HG03159 (cell line): Measurements from ENCODE around the gene EPHB1.

Experiments
- ATAC-seq: cut with Tn5 transposase; IDR thresholded peaks from one replicate; pipeline ENCODE4 v1.9.1; 2021; ENCODE audit warnings: mild to moderate bottlenecking, moderate library complexity; ENCODE audit not compliant: unreplicated experiment

EPHB1 gene

DNA sequence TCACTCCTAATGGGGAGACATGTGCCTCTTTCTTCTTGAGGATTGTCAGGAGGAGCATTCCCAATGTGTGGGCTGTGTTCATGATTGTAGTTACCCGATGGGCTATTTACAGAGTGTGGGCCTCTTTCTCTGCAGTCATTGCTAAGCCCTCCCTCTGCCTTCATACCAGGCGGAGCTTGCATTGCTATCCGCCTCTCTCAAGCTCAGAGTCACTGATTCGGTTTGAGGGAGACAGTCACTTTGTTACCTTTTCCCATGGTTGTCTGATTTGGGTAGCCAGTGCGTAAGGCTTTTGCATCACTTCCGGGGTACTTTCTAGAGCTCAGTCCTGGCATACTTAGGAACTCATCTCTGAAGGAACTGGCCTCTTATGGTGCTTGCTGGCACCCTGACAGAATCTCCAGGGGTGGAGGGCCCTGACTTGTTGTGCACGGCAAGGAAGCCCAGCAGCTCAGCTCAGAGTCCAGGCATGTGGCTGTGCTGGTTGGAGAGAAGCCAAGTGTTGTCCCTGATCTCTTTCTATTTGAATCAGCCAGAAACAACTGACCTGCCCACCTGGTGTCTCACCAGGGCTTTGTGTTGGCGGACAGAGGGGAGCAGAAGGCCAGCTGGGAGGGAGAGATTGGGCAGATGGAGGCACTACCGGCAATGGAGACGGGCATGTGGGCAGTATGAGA is 79.8 kb downstream of the EPHB1 start:
- no peak for ATAC-seq

DNA sequence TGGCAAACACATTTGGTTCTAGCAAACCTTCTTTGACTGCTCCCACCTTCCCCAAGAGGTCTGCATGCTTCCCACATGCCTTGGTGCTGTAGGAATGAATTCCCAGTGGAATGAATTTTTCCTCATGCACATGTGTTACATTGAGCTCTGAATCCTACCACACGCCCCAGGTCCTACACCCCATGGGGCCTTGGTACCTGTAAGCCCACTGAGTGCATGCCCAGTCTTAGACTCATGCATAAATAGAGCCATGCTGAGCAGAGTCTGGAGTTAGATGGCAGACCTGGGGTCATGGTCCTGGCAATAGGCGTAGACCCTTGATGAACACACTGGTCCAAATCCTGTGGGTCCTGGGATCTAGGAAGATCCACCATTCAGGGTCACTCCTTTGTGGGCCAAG is 81.8 kb downstream of the EPHB1 start:
- ATAC-seq: no peak

DNA sequence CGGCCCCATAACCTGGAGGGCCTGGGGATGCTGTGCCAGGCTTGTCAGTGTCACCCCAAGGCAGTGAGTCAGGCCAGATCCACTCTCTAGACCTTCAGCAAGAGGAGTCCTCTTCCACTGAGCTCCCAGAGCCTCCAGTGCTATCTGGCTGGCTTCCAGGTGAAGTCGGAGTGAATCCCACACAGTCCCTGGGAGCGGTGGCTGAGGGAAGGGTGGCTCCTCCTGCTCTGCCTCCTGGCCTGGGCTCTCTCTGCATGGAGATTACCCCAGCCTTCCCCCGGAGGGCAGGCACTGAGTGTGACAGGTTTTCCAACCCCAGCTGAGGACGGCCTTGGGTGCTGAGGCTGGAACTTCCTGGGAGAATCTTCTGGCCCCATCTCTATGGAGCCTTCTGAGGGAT is 82.7 kb downstream of the EPHB1 start:
- no peak for ATAC-seq

DNA sequence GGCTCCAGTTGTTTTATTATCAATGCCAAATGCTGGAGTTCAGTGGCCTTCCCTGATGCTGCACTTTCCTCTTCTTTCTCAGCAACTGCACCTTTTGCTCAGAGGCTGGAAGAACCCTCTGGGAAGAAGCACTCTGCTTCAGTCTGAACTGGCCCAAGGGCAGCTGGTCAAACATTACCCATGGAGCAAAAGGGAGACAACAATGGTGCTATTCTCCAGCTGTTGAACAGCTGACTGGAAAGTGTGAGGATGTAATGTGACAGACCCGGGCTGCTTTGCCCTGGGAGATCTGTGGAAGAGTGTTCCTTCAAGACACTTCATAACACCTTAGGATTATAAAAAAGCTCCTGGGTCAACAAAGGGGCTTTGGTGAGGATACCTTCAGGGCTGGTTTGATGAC is 84.9 kb downstream of the EPHB1 start:
- ATAC-seq: no peak

DNA sequence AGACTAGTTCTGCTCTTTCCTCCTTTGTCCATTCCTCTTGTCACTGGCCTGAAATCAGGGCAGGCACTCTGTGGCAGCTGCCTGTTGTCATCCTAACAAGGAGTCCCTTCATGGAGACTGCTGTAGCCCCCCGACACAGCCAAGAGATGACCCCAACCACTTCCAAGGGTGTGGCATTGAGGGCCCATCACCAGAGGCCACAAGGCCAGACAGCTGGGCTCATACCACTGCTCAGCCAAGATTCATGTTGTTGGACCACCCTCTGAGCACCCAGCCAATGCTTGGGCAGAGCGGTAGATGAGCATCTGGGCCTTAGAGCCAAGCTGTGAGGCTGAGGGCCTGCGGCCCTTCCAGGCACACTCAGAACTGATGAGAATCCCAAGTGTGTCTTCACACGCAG is 85.4 kb downstream of the EPHB1 start:
- ATAC-seq: no peak

DNA sequence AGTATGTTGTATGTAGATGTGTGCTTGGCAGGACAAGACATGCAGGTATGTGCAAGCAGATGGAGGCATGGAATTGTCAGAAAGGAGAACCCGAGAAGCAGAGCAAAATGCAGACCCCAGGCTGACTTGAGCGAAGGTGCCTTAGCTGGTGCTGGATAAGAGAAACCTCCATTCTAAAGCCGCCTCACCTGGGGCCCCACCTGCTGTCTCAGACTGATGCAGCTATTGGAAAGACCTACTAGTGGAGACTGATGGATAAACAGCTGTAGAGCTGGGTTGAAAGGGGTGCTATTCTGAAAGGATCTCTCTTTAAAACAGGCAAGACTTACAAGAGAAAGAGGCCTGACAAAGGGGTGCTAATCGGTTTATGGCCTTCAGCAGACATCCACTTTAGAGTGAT is 86.2 kb downstream of the EPHB1 start:
- ATAC-seq: no peak

DNA sequence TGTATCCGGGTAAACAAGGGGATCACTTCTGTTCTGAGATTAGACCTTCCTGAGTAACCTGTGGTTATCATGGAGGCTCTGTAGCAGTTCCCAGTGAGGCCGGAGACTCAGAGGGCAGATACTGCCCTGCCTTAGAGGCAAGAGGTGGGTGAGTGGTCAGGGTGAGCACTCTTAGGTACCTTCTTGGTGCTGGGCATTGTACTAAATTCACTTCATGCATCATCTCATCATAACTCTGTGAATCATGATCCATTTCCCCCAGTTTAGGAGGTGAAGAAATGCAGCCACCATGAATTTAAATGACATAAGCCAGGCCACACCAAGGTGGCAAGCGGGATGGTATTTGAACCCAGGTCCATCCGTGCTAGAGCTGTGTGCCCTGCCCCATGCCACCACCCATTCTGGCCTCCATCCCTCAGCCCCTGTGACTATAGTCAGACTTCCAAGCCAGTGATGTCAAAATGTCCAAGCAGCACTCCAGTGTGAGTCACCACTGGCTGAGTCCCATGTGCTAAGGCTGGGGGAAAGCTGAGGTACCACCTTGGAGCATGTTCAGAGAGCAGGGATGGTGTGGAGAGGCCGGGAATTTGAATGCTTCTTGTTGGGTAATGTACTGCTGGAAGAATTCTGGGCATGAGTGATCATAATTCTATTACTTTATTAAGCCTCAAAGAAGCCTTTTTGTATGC is 88.8 kb downstream of the EPHB1 start:
- no peak for ATAC-seq

DNA sequence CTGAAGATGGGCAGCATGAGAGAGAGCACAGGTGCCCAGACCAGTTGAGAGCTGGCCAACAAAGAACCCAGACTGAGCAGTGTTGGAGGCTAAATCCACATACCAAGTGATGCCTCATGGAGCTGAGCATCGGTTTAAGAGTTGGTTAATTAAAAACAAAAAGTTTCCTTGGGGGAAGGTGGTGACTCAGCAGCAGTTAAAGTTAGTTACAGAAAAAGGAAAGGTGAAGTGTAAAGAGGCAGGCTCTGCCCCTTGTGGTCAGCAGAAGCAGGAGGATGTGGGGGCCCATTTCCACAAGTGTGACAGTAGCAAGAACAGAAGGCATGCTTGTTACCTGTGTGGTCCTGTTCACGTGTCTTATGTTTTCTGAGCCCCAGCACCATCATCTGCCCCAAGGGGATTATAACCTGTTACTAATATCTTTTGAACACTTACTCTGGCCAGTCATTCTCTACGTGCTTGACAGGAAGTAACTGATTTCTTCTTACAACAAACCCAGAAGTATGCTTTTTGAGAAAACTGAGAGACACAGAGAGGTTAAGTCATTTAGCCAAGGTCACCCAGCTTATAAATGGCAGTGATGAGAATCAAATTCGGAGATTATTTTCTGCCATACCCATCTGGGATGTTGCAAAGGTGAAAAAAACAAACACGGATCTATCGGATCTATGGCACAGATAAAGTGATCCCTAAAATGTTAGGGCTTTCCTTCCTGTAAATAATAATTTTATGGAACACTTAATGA is 91.0 kb downstream of the EPHB1 start:
- ATAC-seq: peak; percentile 88

DNA sequence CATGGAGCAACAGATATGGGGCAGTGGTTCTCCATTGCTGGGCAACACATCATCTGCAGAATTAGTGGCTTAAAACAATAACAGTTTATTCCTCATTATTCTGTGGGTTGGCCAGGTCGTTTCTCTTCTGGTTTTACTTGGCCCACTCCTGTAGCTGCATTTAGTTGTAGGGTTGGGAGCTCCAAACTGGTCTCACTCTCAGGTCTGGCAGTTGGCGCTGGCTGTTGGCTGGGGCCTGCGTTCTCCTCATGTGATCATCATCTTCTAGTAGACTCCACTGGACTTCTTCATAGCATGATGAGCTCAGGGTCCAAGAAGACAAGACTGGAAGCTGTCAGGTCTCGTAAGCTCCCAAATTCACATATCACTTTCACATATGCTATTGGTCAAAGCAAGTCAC is 91.9 kb downstream of the EPHB1 start:
- no peak for ATAC-seq

DNA sequence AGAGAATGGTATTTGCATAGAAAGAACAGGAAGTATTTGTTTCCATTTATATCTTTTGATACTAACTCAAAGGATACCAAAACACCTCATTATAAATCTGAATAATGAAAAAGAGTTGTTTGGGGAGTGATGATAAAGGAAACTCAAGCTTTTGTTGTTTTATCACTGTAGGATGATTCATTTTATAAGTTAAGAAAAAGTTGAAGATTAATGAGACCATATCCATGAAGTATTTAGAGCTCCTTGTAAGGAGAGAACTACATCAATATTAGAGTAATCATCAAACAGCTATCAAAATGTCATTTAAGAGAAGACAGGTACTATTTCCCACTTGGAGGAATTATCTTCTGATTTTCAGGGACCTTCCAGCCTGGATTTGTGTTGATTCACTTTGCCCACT is 92.5 kb downstream of the EPHB1 start:
- ATAC-seq: no peak

DNA sequence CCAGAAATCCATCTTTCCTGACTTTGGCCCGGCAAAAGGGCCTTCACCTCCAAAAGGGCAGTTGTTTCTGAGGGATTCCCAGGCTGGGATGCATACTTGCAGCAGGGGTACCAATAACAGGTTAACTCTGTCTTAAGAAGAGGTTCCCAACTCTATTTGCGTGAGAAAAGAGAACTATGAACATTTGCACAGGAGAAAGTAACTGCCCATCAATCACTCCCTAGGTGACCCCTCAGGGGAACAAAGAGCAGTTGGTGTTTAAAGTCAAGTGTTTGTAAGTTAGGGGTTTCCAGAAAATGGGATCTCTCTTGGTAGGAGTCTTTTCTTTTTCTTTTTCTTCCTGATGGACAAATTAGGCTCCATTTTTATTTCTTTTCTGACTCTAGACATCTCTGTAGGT is 97.3 kb downstream of the EPHB1 start:
- no peak for ATAC-seq

DNA sequence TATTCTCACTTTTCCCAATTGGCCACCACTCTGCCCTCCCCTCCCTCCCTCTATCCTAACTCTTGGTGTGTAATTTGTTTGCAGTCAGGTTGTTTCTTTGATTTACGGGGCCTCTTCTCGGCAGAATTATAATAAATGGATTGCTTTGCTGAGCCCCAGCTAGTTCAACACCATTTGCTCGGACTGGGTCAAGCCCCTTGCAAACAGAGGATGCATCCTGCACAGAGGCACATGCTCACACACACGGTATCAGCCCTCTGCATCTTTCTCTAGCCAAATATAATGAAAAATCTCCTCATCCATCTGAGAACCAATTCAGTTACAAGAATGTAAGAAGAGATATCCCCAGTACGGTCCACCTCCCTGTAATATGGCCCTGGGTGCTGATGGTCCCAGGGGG is 97.7 kb downstream of the EPHB1 start:
- ATAC-seq: no peak

DNA sequence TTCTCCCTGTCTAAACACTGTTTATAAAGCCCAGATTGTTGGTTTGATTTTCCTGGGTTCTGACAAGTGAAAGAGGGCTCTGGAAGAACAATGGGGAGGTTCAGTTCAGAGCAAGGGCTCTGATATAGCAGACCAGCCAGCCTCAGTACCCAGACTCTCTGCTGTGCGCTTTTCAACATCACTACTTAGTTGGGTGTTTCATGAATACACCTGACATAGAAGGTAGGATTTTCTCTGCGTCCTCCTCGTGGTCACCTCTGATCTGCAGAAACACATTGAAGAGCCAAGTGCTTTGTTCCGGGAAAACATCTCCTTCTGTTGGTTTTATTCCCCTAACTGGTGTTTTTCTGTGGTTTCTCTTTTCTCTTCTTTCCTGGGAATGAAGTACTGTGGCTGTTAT is 99.5 kb downstream of the EPHB1 start:
- no peak for ATAC-seq

DNA sequence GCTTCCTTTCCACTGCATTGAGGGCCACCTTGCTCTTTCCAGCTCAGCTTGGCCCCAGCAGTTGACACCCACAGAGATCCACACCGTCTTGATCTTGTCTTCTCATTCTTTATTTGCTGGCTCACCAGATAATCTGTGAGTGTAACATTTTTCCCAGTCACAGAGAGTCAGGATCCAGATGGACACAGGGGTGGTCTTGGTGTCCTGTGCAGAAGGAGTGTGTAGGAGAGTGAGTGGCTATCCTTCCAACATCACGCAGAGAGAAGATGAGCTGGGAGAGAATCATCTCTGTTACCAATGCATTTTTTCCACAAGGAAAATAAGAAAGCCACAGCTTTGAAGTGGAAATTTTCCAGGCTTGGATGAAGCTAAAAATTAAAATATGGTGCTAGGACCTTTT is 100.1 kb downstream of the EPHB1 start:
- ATAC-seq: no peak

DNA sequence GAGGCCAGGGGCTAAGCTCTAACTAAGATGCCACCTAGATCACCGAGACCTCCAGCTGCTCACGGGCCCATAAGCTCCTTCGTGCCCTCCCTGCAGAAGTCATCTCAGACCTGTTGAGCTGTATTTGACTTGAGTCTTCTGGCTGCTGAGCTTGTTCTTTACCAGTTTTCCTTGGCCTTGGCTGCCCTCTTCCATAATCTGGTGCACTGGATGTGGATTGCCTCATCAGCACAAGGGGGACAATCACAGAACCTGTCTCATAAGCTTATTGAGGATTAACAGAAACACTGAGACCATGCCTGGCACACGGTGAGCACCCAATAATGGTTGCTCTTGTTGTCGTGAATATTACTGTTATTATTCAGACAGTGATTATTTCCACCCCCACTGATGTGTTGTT is 101.1 kb downstream of the EPHB1 start:
- no peak for ATAC-seq

DNA sequence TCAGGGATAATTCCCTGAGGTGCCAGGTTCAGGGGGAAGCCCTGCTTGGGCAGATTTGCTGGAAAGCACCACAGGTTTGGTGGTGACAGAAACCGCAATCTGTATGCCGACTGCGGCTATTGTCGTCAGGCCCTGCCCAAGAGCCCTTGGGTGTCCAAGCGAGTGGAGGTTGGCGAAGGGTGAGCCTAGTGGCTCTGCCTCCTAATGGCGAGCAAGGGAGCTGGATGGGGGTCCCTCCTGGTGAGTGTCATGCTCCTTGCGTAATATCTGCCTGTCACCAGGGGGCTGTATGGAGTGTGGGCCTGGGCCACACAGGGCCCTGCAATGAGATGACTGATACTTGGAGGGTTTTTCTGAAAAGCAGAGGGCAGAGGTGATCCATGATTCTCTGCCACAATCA is 101.6 kb downstream of the EPHB1 start:
- no peak for ATAC-seq

DNA sequence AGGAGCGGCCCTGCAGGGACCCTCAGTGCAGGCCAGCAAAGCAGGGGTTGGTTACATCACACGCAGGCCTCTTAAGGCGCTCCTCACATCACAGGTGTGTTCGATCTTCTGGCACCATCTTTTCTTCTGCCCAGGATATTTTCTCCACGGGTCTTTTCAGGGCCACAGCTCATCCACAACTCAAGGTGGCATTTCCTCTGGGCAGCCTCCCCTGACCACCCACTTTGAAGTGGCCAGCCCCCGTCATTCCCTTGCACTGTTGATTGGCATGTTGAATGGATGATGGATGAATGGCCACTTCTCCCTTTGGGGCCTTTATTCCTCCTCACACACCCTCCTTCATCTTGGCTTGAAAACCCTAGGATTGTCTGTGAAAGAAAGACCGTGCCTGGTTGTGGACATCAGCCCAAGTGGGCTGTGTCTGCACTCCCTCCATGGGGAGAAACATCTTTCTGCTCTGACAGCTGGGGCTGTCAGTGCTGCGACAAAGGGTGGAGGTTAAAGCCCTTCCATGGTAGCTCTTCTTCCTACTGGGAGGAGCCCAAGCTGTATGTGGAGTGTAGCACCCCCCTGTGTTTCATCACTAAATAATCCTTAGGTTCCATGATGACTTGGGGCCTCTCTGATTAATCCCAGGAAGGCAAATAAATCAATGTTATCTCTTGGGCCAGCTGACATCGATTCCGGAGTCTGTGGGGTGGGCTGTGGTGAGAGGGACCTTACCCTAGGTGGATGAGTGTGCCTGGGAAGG is 102.5 kb downstream of the EPHB1 start:
- no peak for ATAC-seq

DNA sequence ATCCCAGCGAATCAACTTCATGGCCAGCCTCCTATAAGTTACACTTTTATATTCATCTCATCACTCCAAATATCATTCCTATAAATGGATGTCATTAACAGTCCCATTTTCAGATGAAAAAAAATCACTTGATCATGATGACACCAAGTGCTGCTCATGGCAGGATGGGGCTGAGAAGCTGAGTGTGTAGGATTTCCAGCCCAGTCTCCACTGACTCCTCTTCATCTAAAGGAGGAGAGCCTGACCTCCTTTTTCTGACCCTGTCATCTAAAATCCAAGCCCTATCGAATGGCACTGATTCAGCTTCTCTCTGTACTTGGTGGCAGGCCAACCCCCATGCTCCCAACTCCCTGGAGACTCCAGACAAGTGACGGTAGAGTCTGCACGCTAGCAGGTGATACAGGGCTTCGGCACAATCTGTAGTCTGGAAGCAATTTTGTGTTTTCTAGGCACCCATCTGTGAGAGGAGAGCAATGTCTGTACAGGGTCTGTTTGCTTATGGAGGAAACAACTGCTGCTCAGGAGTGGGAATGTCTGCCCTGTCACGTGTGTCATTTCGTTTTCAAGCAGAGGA is 103.2 kb downstream of the EPHB1 start:
- no peak for ATAC-seq

DNA sequence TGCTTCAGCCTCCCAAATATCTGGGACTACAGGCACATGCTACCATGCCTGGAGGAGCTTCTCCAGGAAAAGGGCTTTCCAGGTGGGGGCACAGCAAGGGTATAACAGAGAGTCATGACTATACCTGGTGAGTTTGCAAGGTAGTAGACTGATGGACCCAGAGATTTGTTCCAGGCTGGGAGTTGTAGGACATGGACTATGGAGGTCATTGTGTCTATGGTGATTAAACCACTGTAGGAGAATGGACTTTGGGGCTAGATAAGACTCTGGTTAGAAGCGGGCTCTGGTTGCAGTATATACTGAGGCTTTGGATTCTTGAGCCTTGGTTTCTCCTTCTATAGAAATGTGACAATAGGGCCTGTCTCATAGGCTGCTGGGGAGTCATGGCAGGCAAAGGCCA is 104.7 kb downstream of the EPHB1 start:
- no peak for ATAC-seq

DNA sequence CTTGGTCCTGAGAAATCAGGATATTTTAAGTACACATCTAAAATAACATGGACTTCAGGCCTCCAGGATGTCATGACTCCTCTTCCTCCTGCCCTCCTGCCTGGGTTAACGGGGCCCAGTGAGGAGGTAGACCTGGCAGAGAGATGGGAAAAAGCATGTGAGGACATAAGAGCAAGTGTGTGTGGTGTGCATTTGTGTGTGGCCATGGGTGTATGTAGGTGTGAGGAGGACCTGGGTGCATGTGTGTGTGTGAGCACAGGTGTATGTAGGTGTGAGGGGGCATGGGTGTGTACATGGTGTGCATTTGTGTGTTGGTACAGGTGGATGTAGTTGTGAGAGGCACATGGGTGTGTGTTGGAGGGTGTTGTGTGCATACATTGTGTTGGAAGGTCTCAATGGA is 105.4 kb downstream of the EPHB1 start:
- no peak for ATAC-seq

DNA sequence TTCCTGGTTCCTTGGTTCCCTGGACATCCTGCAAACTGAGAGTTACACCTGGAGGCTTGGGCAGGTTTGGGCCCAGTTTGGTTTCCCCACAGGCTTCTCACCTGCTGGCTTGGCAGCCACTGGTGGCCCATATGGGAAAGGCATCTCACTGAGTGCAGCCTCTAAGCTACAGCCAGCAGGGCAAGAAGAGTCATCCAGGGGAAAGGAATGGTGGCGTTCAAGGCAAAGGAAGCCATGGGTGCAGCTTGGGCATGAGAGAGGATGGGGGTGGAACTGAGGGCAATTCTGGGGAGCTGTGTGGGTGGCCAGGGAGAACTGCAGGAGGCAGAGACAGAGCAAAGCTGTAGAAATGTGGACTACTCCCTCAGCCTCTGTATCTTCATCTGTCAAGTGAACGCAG is 106.4 kb downstream of the EPHB1 start:
- no peak for ATAC-seq
